HepG2 (cell line): Measurements from ENCODE around the gene SERTAD4. TPM values are rescaled to one million over a fixed set of nuclear protein-coding genes. Genes with fewer than 3 reads are reported as not detected.

ENCODE experiments used
- ATAC-seq: fragments of 200-7000 bp; cut with Tn5 transposase; 3 replicates; pipeline ENCODE4 v1.9.1; 2020; ENCODE audit warnings: mild to moderate bottlenecking, moderate library complexity
- BruUV-seq: library from RNA; stranded (reverse); fragments of 400-500 nt; replicated peaks from 2 replicates; lab custom pipeline; 2021; lab: Mats Ljungman, UMichigan
- CTCF ChIA-PET: fragments of 300-600 bp; formaldehyde crosslinking; extraction: SDS; loops from one replicate; lab custom pipeline; 2021; ENCODE audit warnings: low total read pairs, inconsistent platforms, low intra/inter-chr PET ratio; lab: Yijun Ruan, JAX
- POLR2A ChIA-PET: fragments of 350-600 bp; sonication (Branson Sonifier 250); formaldehyde crosslinking; loops from one replicate; lab custom pipeline; 2020; ENCODE audit warnings: antibody characterized with exemption, inconsistent platforms; lab: Yijun Ruan, JAX
- DNase-seq: peaks from one replicate; pipeline ENCODE4 v3.0.0-alpha.2; 2015; ENCODE audit warnings: low spot score
- FAIRE-seq: peaks from 3 replicates; lab custom pipeline; 2011; peaks lifted over from hg19 to GRCh38; lab: Jason Lieb, UNC
- H2AFZ ChIP-seq: one replicate; pipeline ENCODE4 v1.6.1; 2011; ENCODE audit warnings: low read length, inconsistent platforms
- H3K27ac ChIP-seq: fragments of 300-600 bp; 3 replicates; pipeline ENCODE4 v1.8.0; 2011; ENCODE audit warnings: mixed run types, mild to moderate bottlenecking, mixed read lengths, low read length, inconsistent platforms; ENCODE audit not compliant: insufficient read depth; ENCODE audit errors: extremely low read length
- H3K27me3 ChIP-seq, 2 experiments: fragments of 200-600 bp in 1 of 2; 2 replicates in 1 of 2; 3 replicates in 1 of 2; pipeline versions ENCODE4 v1.6.0 to v1.8.0; 2011; ENCODE audit warnings: low read length in 2 of 2, mild to moderate bottlenecking in 2 of 2, moderate library complexity in 2 of 2, inconsistent platforms in 1 of 2; ENCODE audit not compliant: insufficient read depth in 2 of 2, control insufficient read depth in 1 of 2
- H3K36me3 ChIP-seq, 2 experiments: fragments of 200-600 bp in 1 of 2; replicated peaks in 1 of 2; 2 replicates in 1 of 2; 3 replicates in 1 of 2; pipeline versions ENCODE4 v1.5.1 to v1.8.0; 2011; ENCODE audit warnings: low read length in 2 of 2, inconsistent platforms in 1 of 2; ENCODE audit not compliant: insufficient read depth in 2 of 2, control insufficient read depth in 1 of 2
- H3K4me1 ChIP-seq: 2 replicates; pipeline ENCODE4 v1.5.1; 2012; ENCODE audit warnings: low read length, inconsistent platforms; ENCODE audit not compliant: insufficient read depth
- H3K4me2 ChIP-seq: 2 replicates; pipeline ENCODE4 v1.6.0; 2011; ENCODE audit warnings: low read depth, low read length, inconsistent platforms
- H3K4me3 ChIP-seq, 3 experiments: fragments of 200-600 bp in 1 of 3; sonication (generic), shearing (Covaris generic) in 1 of 3; replicated peaks in 1 of 3; 2 replicates each; pipeline ENCODE4 v1.5.1; 2011 to 2016; ENCODE audit warnings: low read length in 3 of 3, inconsistent platforms in 2 of 3, low read depth in 2 of 3, mild to moderate bottlenecking in 2 of 3, control low read depth in 1 of 3, mixed read lengths in 1 of 3; ENCODE audit not compliant: insufficient read depth in 1 of 3
- H3K79me2 ChIP-seq: one replicate; pipeline ENCODE4 v1.6.1; 2011; ENCODE audit warnings: low read length, inconsistent platforms; ENCODE audit not compliant: insufficient read depth
- H3K9ac ChIP-seq: 2 replicates; pipeline ENCODE4 v1.6.0; 2011; ENCODE audit warnings: mild to moderate bottlenecking, low read depth, low read length, inconsistent platforms; ENCODE audit not compliant: insufficient read depth
- H3K9me3 ChIP-seq: 2 replicates; pipeline ENCODE4 v1.5.1; 2012; ENCODE audit warnings: mild to moderate bottlenecking, low read length
- H4K20me1 ChIP-seq: 2 replicates; pipeline ENCODE4 v1.6.0; 2011; ENCODE audit warnings: inconsistent platforms, mild to moderate bottlenecking, low read length, moderate library complexity; ENCODE audit not compliant: insufficient read depth
- CBX2 ChIP-seq, 2 experiments: fragments of 200-600 bp in 1 of 2; sonication (generic); formaldehyde crosslinking in 1 of 2; IDR thresholded peaks; 2 replicates each; pipeline versions ENCODE4 v1.7.0 to v1.8.1; 2018 to 2022; ENCODE audit warnings: low read depth in 2 of 2, low read length in 1 of 2, mild to moderate bottlenecking in 1 of 2, missing genetic modification reagents in 1 of 2
- KAT2B ChIP-seq: fragments of 150-350 bp; IDR thresholded peaks from 2 replicates; pipeline ENCODE4 v1.6.1; 2014; ENCODE audit warnings: low read depth, low read length, borderline replicate concordance
- KDM1A ChIP-seq: IDR thresholded peaks from 2 replicates; pipeline ENCODE4 v1.6.1; 2016; ENCODE audit warnings: missing compliant biosample characterization
- MTF2 ChIP-seq: sonication (generic); formaldehyde crosslinking; IDR thresholded peaks from 2 replicates; pipeline ENCODE4 v1.5.0; 2020; ENCODE audit warnings: missing genetic modification reagents, borderline replicate concordance
- NCOA1 ChIP-seq: sonication (generic); formaldehyde crosslinking; IDR thresholded peaks from 2 replicates; pipeline ENCODE4 v1.9.0; 2021; ENCODE audit warnings: missing genetic modification reagents
- NFE2 ChIP-seq: sonication (generic); formaldehyde crosslinking; IDR thresholded peaks from 2 replicates; pipeline ENCODE4 v1.4.0; 2020; ENCODE audit warnings: missing genetic modification reagents
- NR2F2 ChIP-seq: IDR thresholded peaks from 2 replicates; pipeline ENCODE4 v1.6.1; 2012; ENCODE audit warnings: low read depth, inconsistent platforms, borderline replicate concordance
- RARA ChIP-seq: IDR thresholded peaks from 2 replicates; pipeline ENCODE4 v1.6.1; 2016; ENCODE audit warnings: missing genetic modification reagents, missing compliant biosample characterization
- SYNCRIP ChIP-seq: fragments of 200-400 bp; formaldehyde crosslinking; IDR thresholded peaks from 2 replicates; pipeline ENCODE4 v1.6.1; 2018; ENCODE audit warnings: mild to moderate bottlenecking, low read depth, low read length; ENCODE audit not compliant: insufficient read depth
- ZNF441 ChIP-seq: sonication (generic); formaldehyde crosslinking; IDR thresholded peaks from 2 replicates; pipeline ENCODE4 v1.7.0; 2021; ENCODE audit warnings: missing genetic modification reagents, borderline replicate concordance
- ZNF558 ChIP-seq: sonication (generic); formaldehyde crosslinking; IDR thresholded peaks from 2 replicates; pipeline ENCODE4 v1.9.0; 2022; ENCODE audit warnings: mild to moderate bottlenecking, missing genetic modification reagents, borderline replicate concordance
- ZNF629 ChIP-seq: sonication (generic); formaldehyde crosslinking; conservative IDR thresholded peaks from 2 replicates; pipeline ENCODE4 v1.5.0; 2020; ENCODE audit warnings: missing genetic modification reagents
- ZNF747 ChIP-seq: sonication (generic); formaldehyde crosslinking; IDR thresholded peaks from 2 replicates; pipeline ENCODE4 v1.8.1; 2023; ENCODE audit warnings: missing genetic modification reagents, mild to moderate bottlenecking, borderline replicate concordance
- ZNF841 ChIP-seq: sonication (generic); formaldehyde crosslinking; IDR thresholded peaks from 2 replicates; pipeline ENCODE4 v1.8.1; 2023; ENCODE audit warnings: missing genetic modification reagents, borderline replicate concordance
- ZSCAN30 ChIP-seq: sonication (generic); formaldehyde crosslinking; IDR thresholded peaks from 2 replicates; pipeline ENCODE4 v1.5.0; 2020; ENCODE audit warnings: mild to moderate bottlenecking, missing genetic modification reagents
- WGBS: methylation state at CpG from one replicate; pipeline ENCODE4 v1.1.6; 2017; ENCODE audit warnings: low lambda C conversion rate; 5-methylcytosine and 5-hydroxymethylcytosine counted together
- in situ Hi-C: cut with HindIII; loops from 2 replicates; pipeline ENCODE4 v1.10.0; 2017; ENCODE audit warnings: low pct_unique_long_range_greater_than_20kb; ENCODE audit not compliant: extremely low pct_ligation_motif_present
- intact Hi-C: fragments of 100-400 bp; cut with micrococcal nuclease; formaldehyde crosslinking; loops from one replicate; pipeline ENCODE4 v1.10.0; 2022; ENCODE audit not compliant: unreplicated experiment
- polyA plus RNA-seq, 8 experiments: library from polyadenylated mRNA; depleted of rRNA in 3 of 8; stranded (reverse) in 7 of 8; unstranded in 1 of 8; fragments of >200 nt; fragmentation: Illumina TruSeq in 4 of 8; extraction: Trizol in 4 of 8; gene quantifications; 2 replicates each; pipeline versions ENCODE4 v1.2.1 to v1.2.3, GENCODE V29; 2011 to 2016; ENCODE audit warnings: low read depth in 4 of 8, missing spikeins in 1 of 8, mixed read lengths in 1 of 8; ENCODE audit not compliant: insufficient read depth in 1 of 8
- total RNA-seq, 5 experiments: library from RNA; depleted of rRNA; stranded (reverse); fragments of >200 nt; fragmentation: Illumina TruSeq; extraction: Trizol; gene quantifications; 2 replicates each; pipeline ENCODE4 v1.2.3, GENCODE V29; 2016; ENCODE audit warnings: low read depth in 1 of 5
- TF ChIP-seq, protein P1 (sequence below): sonication (generic); formaldehyde crosslinking; IDR thresholded peaks from 2 replicates; pipeline ENCODE4 v1.4.0; 2020; ENCODE audit warnings: missing genetic modification reagents
- TF ChIP-seq, protein P2 (sequence below): sonication (generic); formaldehyde crosslinking; IDR thresholded peaks from 2 replicates; pipeline ENCODE4 v1.4.0; 2020; ENCODE audit warnings: missing genetic modification reagents
- TF ChIP-seq, protein P3 (sequence below): fragments of 450-650 bp; IDR thresholded peaks from 2 replicates; pipeline ENCODE4 v1.6.1; 2017; ENCODE audit warnings: mild to moderate bottlenecking

Gene SERTAD4
- total and polyA plus RNA-seq, 2 of the 13 experiments (the other 11 are each of a cell fraction or from before 2014, with no cell fraction given), result not detected

DNA sequence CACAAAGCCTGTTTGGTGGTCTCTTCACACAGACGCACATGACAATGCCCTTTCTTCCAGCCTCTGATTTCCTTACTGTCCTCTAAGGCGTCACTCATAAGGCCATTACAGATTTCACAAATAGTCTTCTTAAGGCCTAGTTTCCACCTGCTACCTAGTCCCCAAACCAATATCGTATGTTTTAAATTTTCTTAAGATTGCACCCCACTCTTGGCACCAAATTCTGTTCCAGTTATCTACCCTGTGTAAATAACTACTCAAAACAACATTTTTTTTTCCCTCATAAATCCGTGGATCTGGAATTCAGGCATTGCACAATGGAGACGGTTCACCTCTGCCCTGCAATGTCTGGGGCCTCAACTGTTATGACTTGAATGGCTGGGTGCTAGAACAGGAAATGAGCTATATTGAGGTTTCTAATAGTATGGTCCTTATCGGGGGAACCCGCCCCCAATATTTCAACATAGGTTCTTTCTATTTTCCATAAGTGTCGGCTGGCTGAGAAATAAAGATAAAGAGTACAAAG is 36.9 kb upstream of the SERTAD4 start:
- Histone ChIP-seq H3K79me2 (no peaks in the 10 kb centered on the region), H3K36me3 (no peaks in the 10 kb centered on the region), H3K27ac (no peak overlapping the region), H2AFZ (no peak overlapping the region), H3K4me2 (no peak overlapping the region), H3K4me1 (no peaks in the 10 kb centered on the region), H3K9ac (no peak overlapping the region), H3K4me3 (no peak overlapping the region), H3K27me3 (no peaks in the 10 kb centered on the region), H3K9me3 (peaks cover 13% of the 10 kb centered on the region), H4K20me1 (no peaks in the 10 kb centered on the region)
- WGBS, result 13% methylated on average over 8 of the region's 8 CpGs
- no peak for DNase-seq
- TF ChIP-seq, protein P1, sequence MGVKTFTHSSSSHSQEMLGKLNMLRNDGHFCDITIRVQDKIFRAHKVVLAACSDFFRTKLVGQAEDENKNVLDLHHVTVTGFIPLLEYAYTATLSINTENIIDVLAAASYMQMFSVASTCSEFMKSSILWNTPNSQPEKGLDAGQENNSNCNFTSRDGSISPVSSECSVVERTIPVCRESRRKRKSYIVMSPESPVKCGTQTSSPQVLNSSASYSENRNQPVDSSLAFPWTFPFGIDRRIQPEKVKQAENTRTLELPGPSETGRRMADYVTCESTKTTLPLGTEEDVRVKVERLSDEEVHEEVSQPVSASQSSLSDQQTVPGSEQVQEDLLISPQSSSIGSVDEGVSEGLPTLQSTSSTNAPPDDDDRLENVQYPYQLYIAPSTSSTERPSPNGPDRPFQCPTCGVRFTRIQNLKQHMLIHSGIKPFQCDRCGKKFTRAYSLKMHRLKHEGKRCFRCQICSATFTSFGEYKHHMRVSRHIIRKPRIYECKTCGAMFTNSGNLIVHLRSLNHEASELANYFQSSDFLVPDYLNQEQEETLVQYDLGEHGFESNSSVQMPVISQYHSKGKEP (CRISPR knock-in tag), result no peak
- TF ChIP-seq NR2F2 (no peak), CBX2 (IDR thresholded peaks at IDR 0.05; ENCODE audit: low read depth, low read length) (no peak), CBX2 (CRISPR knock-in tag; IDR thresholded peaks at IDR 0.05; ENCODE audit: low read depth) (no peak), MTF2 (CRISPR knock-in tag) (no peak), KDM1A (CRISPR knock-in tag) (no peak), ZNF747 (no peak), ZSCAN30 (CRISPR knock-in tag) (no peak), ZNF558 (CRISPR knock-in tag) (no peak), KAT2B (no peak), SYNCRIP (no peak), NCOA1 (no peak), ZNF629 (CRISPR knock-in tag) (no peak), ZNF441 (CRISPR knock-in tag) (no peak), ZNF841 (no peak), NFE2 (no peak), RARA (no peak)
- TF ChIP-seq, protein P2, sequence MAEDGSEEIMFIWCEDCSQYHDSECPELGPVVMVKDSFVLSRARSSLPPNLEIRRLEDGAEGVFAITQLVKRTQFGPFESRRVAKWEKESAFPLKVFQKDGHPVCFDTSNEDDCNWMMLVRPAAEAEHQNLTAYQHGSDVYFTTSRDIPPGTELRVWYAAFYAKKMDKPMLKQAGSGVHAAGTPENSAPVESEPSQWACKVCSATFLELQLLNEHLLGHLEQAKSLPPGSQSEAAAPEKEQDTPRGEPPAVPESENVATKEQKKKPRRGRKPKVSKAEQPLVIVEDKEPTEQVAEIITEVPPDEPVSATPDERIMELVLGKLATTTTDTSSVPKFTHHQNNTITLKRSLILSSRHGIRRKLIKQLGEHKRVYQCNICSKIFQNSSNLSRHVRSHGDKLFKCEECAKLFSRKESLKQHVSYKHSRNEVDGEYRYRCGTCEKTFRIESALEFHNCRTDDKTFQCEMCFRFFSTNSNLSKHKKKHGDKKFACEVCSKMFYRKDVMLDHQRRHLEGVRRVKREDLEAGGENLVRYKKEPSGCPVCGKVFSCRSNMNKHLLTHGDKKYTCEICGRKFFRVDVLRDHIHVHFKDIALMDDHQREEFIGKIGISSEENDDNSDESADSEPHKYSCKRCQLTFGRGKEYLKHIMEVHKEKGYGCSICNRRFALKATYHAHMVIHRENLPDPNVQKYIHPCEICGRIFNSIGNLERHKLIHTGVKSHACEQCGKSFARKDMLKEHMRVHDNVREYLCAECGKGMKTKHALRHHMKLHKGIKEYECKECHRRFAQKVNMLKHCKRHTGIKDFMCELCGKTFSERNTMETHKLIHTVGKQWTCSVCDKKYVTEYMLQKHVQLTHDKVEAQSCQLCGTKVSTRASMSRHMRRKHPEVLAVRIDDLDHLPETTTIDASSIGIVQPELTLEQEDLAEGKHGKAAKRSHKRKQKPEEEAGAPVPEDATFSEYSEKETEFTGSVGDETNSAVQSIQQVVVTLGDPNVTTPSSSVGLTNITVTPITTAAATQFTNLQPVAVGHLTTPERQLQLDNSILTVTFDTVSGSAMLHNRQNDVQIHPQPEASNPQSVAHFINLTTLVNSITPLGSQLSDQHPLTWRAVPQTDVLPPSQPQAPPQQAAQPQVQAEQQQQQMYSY (CRISPR knock-in tag), result no peak
- TF ChIP-seq, protein P3, sequence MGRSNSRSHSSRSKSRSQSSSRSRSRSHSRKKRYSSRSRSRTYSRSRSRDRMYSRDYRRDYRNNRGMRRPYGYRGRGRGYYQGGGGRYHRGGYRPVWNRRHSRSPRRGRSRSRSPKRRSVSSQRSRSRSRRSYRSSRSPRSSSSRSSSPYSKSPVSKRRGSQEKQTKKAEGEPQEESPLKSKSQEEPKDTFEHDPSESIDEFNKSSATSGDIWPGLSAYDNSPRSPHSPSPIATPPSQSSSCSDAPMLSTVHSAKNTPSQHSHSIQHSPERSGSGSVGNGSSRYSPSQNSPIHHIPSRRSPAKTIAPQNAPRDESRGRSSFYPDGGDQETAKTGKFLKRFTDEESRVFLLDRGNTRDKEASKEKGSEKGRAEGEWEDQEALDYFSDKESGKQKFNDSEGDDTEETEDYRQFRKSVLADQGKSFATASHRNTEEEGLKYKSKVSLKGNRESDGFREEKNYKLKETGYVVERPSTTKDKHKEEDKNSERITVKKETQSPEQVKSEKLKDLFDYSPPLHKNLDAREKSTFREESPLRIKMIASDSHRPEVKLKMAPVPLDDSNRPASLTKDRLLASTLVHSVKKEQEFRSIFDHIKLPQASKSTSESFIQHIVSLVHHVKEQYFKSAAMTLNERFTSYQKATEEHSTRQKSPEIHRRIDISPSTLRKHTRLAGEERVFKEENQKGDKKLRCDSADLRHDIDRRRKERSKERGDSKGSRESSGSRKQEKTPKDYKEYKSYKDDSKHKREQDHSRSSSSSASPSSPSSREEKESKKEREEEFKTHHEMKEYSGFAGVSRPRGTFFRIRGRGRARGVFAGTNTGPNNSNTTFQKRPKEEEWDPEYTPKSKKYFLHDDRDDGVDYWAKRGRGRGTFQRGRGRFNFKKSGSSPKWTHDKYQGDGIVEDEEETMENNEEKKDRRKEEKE, result no peak
- no peak for ATAC-seq
- no TSS peak for BruUV-seq
- in situ Hi-C loops, result no loop called here
- POLR2A ChIA-PET, result no interaction called here
- no peak for FAIRE-seq
- intact Hi-C loops, result no loop called here
- CTCF ChIA-PET, result no interaction called here
